ENCODE results near the gene CALD1.

CALD1 gene

DNA sequence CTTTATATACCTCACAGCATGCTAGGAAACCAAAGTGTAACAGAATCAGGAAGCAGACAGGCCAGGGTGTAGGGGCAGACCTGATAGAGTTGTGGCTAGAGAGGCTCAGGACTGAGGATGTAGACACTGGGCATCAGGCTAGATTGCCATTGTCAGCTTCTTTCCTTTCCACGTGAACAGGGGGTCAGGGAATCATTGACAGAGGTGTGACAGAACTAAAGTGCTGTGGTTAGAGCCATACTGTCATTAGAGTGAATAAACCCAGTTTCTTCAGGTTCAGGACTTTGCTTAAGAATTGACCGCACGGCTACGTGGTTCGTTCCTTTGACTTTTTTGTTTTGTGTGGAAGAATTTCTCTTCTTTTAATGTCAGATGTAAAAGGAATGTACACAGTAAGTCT, 90.7 kb downstream of the CALD1 start:
- H3K4me1 Mint-ChIP-seq (ENCODE audit: low read depth): peaks cover 14% of the 10 kb centered on the region
- no peaks in the 10 kb centered on the region for H3K36me3 Mint-ChIP-seq
- H3K4me3 Mint-ChIP-seq: no peak overlapping the region
- H3K9me3 Mint-ChIP-seq (ENCODE audit: low read depth): no peaks in the 10 kb centered on the region
- no peak overlapping the region for H3K27ac Mint-ChIP-seq
- peaks cover 4% of the 10 kb centered on the region for H3K27me3 Mint-ChIP-seq

DNA sequence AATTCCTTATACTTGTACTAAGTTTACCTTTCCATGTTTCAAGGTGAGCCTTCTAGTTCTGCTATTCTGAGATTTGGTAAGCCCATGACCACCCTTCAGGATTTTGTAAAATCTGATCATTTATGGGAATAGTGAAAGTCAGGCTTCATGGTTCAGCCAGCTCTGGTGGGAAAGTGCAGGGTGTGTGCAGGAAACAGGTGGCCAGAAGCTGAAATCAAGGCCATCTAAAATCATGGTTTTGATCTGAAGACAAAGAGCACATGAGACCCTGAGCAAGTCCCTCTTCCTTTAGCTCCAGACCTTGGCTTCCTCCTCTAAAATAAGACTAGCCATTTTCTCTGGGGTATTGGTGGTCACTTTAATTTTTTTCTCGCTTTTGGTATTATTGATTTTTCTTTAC, 91.3 kb downstream of the CALD1 start:
- Mint-ChIP-seq H3K9me3 (ENCODE audit: low read depth) (no peaks in the 10 kb centered on the region), H3K27ac (no peak overlapping the region), H3K4me3 (no peak overlapping the region), H3K27me3 (peaks cover 4% of the 10 kb centered on the region), H3K4me1 (ENCODE audit: low read depth) (peaks cover 7% of the 10 kb centered on the region), H3K36me3 (no peaks in the 10 kb centered on the region)

DNA sequence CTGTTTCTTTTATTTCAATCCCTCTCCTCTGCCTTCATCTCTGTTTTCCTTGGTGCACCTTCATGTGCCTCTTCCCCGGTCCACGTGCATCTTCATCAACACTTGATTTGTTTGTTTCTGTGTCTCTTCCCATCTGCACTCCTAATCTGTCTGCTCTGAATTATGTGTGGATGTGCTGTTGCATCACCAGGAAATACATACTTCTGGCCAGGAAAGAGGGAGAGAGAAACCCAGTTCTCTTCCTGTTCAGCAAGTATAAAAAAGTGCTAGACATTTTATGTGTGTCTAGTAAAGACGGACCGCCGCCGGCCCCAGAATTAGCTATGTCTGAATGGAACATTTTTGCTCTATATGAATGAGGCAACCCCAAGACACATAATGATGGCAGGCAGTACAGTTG, 93.8 kb downstream of the CALD1 start:
- no peaks in the 10 kb centered on the region for H3K36me3 Mint-ChIP-seq
- H3K4me1 Mint-ChIP-seq (ENCODE audit: low read depth): peaks cover 5% of the 10 kb centered on the region
- no peaks in the 10 kb centered on the region for H3K9me3 Mint-ChIP-seq (ENCODE audit: low read depth)
- H3K4me3 Mint-ChIP-seq: no peak overlapping the region
- peaks cover 4% of the 10 kb centered on the region for H3K27me3 Mint-ChIP-seq
- no peak overlapping the region for H3K27ac Mint-ChIP-seq

DNA sequence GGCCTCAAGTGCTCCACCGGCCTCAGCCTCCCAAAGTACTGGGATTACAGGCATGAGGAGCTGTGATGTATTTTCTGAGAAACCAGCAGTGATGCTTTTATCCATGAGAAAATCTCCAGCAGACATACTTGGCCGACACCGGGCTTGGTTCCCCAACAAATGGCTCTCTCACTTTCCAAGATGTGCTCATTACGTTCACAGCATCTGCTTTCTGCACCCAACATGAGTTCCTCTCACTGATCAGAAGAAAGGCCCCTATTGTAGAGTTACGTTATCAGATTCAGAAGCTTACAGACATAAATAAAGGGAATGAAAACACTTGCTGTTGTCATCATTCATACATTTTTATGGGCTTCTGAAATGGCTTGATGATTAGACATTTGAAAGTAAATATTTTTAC, 95.0 kb downstream of the CALD1 start:
- Mint-ChIP-seq H3K4me3 (no peak overlapping the region), H3K4me1 (ENCODE audit: low read depth) (peaks cover 2% of the 10 kb centered on the region), H3K27me3 (peaks cover 4% of the 10 kb centered on the region), H3K27ac (no peak overlapping the region), H3K9me3 (ENCODE audit: low read depth) (no peaks in the 10 kb centered on the region), H3K36me3 (no peaks in the 10 kb centered on the region)

DNA sequence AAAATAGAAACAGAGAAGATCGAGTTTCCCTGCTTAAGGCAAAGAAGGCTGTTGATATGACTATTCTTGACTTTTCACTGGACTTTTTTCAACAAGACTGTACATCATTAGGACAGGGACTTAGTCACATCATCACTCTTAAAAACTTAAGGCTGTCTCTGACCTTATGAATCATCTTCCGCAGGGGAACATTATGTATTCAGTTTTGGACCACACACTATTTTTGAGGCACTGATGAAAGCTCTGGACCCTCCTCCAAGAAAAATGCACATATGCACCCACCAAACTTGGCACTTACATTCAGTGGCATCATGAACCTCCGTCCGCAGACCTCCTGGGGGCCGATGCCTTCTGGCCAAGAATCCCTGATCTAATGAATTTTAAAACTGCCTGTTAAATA, 96.4 kb downstream of the CALD1 start:
- Mint-ChIP-seq H3K27ac (no peak overlapping the region), H3K36me3 (no peaks in the 10 kb centered on the region), H3K27me3 (peaks cover 4% of the 10 kb centered on the region), H3K4me3 (no peak overlapping the region), H3K4me1 (ENCODE audit: low read depth) (peaks cover 2% of the 10 kb centered on the region), H3K9me3 (ENCODE audit: low read depth) (no peaks in the 10 kb centered on the region)

DNA sequence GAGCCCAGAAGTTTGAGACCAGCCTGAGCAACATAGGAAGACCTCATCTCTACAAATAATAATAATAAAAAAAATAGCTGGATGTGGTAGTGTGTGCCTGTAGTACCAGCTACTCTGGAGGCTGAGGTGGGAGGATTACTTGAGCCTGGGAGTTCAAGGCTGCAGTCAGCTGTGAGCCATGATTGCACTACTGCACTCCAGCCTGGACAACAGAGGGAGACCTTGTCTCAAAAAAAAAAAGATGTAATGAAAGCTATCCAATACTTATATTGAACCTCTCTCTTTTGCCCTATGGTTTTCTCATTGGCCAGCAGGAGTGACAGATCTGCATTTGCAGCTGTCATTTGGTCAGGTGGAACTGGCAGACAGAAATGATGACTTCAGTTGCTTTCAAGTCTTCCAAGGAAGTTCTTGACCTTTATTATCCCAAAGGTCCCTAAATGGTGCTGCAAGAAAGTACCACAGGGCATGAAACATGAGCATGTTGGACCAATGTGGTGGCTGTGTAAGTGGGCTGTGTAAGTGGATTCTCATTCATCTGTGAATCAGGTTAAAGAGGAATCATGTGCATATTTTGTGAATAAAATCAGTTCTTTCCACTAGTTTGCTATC, 99.4 kb downstream of the CALD1 start:
- H3K27ac Mint-ChIP-seq: no peak overlapping the region
- peaks cover under 1% of the 10 kb centered on the region for H3K27me3 Mint-ChIP-seq
- H3K9me3 Mint-ChIP-seq (ENCODE audit: low read depth): no peaks in the 10 kb centered on the region
- H3K4me3 Mint-ChIP-seq: no peak overlapping the region
- H3K36me3 Mint-ChIP-seq: no peaks in the 10 kb centered on the region
- no peaks in the 10 kb centered on the region for H3K4me1 Mint-ChIP-seq (ENCODE audit: low read depth)

DNA sequence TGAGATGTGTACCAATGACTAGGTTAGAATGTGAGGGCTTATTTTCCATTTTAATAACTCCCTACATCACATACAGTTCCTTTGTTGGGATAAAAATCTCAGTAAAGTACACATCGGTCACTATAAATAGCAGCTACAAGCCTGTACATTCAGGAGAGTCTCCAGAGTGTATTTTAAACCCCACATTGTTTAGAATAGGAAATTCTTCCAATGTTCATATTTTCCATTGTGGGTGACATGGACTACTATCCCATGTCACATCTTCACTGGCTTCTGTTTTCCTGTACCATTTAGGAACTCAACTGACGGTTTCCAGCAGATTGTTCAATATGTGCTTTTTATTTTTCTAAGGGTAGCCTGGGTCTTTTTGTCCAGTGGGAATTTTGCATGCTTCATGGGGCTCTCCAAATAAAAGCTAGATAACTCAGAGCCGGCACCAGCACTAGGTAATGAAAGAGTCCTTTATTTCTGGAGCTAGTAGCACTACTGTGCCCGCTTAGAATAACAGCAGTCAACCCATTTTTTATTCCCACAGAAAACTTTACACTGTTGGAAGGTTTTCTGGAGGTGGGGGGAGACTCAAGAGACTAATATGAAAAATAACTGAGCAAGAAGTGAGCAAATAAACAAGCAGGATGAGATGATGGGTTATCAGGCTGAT, 100.5 kb downstream of the CALD1 start:
- Mint-ChIP-seq H3K4me1 (ENCODE audit: low read depth) (no peaks in the 10 kb centered on the region), H3K27me3 (no peaks in the 10 kb centered on the region), H3K27ac (no peak overlapping the region), H3K9me3 (ENCODE audit: low read depth) (no peaks in the 10 kb centered on the region), H3K36me3 (no peaks in the 10 kb centered on the region), H3K4me3 (no peak overlapping the region)

DNA sequence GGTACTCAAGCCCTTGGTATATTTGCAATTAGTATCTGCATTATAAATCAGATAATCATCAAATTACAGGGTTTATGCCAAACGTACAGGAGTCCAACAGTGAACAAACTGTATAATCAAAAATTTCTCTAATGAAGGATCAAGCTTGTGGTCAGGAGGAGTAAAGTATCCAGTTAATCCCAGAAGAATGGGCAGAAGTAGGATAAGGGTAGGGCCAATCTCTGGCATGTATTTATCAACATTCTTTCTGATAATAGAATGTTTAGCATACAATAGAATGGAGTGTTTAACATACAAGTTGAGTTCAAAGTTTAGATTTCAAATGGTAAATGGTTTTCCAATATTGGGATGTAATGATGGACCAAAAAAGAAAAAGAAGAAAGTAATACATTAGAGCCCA, 103.0 kb downstream of the CALD1 start:
- no peak overlapping the region for H3K4me3 Mint-ChIP-seq
- H3K9me3 Mint-ChIP-seq (ENCODE audit: low read depth): no peaks in the 10 kb centered on the region
- no peak overlapping the region for H3K27ac Mint-ChIP-seq
- no peaks in the 10 kb centered on the region for H3K27me3 Mint-ChIP-seq
- H3K36me3 Mint-ChIP-seq: no peaks in the 10 kb centered on the region
- H3K4me1 Mint-ChIP-seq (ENCODE audit: low read depth): peaks cover 18% of the 10 kb centered on the region

DNA sequence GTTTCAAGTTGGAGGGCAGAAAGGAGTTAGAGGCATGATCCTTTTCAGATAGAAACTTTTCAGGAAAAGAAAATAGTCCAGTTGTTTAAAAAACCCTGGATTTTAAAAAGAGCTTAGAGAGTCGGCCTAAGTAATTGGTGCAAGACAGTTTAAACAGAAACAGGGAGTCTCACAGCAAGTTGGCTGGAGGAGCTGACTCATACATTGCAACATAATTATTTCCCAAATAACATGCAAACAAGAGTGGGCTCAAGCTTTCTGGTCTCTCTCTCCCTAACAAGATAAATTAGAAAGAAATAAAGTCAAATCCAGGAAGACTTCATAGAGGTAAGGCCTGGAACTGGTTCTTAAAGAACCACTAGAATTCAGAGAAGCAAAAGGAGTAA, 106.5 kb downstream of the CALD1 start:
- Mint-ChIP-seq H3K4me1 (ENCODE audit: low read depth) (peaks cover 20% of the 10 kb centered on the region), H3K4me3 (no peak overlapping the region), H3K36me3 (no peaks in the 10 kb centered on the region), H3K27me3 (no peaks in the 10 kb centered on the region), H3K9me3 (ENCODE audit: low read depth) (no peaks in the 10 kb centered on the region), H3K27ac (no peak overlapping the region)

DNA sequence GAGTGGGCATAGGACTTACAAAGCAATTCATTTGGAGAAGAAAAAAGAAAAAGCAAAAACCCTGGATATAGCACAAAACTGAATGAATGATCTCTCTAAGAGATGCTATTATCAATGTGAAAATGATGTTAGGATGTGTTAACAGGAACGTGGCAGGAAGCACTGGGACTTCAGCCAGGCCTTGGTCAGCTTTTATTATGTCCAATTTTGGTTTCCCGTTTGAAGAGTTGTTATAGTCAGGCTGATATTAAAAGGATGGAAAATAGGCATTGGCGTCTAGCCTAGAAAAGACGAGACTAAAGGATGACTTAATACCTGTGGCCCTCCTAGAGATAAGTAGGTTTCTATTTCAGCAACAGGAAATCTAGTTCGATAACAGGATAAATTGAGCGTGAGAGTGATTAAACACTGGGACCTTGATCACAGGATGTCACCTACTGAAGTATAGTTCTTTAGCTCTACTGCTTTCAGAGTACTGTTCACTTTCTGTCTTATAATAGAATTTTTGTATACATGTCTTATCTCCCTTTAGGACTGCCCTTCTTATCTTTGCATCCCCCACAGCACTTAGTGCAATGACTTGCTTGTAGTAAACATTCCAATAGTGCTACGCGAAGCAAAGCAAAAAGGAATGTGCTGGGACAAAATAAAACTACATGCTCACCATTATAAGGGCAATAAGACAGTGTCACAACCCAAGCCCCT, 107.1 kb downstream of the CALD1 start:
- peaks cover 3% of the 10 kb centered on the region for H3K27me3 Mint-ChIP-seq
- H3K9me3 Mint-ChIP-seq (ENCODE audit: low read depth): no peaks in the 10 kb centered on the region
- H3K4me1 Mint-ChIP-seq (ENCODE audit: low read depth): peaks cover 24% of the 10 kb centered on the region
- no peak overlapping the region for H3K27ac Mint-ChIP-seq
- no peak overlapping the region for H3K4me3 Mint-ChIP-seq
- no peaks in the 10 kb centered on the region for H3K36me3 Mint-ChIP-seq

DNA sequence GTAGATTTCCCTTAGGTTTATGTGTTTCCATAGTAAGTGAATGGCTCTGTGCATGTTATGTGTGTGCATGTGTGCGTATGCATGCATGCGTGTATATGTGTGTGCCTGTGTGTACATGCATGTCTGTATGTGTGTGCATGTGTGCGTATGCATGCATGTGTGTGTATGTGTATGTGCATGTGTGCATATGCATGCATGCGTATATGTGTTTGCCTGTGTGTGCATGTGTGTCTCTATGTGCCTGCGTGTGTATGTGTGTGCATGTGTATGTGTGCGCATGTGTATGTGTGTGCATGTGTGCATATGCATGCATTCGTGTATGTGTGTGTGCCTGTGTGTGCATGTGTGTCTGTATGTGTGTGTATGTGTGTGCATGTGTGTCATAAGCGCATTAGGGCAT, 108.1 kb downstream of the CALD1 start:
- no peak overlapping the region for H3K4me3 Mint-ChIP-seq
- H3K9me3 Mint-ChIP-seq (ENCODE audit: low read depth): no peaks in the 10 kb centered on the region
- H3K36me3 Mint-ChIP-seq: no peaks in the 10 kb centered on the region
- H3K27me3 Mint-ChIP-seq: peaks cover 3% of the 10 kb centered on the region
- peaks cover 24% of the 10 kb centered on the region for H3K4me1 Mint-ChIP-seq (ENCODE audit: low read depth)
- no peak overlapping the region for H3K27ac Mint-ChIP-seq

DNA sequence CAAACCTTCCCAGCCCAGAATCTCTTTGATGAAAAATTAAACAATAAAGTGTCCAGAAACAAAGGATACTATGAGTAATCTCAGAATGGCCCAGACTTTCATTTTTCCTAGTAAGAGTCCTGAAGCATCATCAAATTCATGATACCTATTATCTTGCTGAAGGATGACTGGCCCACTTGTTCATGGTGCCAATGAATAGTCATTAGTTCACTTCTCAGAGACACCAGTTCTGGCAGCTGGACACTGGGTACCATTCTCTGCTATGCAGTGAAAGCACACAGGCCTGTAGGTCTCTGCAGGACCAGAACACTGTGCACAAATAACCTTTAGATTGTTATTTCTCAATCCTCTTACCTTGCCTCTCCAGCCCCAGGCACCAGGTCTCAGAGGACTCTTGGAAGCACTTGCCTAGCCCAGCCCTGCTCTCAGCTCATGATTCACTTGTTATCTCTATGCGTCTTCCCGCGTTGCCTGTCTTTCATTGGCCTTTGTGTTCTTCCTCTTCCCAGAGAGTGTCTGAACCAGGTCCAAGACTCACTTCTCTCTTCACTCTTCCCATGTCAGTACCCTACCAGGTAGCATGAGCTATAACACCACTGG, 108.8 kb downstream of the CALD1 start:
- H3K27me3 Mint-ChIP-seq: peaks cover 3% of the 10 kb centered on the region
- no peaks in the 10 kb centered on the region for H3K36me3 Mint-ChIP-seq
- peaks cover 24% of the 10 kb centered on the region for H3K4me1 Mint-ChIP-seq (ENCODE audit: low read depth)
- no peak overlapping the region for H3K4me3 Mint-ChIP-seq
- H3K9me3 Mint-ChIP-seq (ENCODE audit: low read depth): no peaks in the 10 kb centered on the region
- H3K27ac Mint-ChIP-seq: no peak overlapping the region

DNA sequence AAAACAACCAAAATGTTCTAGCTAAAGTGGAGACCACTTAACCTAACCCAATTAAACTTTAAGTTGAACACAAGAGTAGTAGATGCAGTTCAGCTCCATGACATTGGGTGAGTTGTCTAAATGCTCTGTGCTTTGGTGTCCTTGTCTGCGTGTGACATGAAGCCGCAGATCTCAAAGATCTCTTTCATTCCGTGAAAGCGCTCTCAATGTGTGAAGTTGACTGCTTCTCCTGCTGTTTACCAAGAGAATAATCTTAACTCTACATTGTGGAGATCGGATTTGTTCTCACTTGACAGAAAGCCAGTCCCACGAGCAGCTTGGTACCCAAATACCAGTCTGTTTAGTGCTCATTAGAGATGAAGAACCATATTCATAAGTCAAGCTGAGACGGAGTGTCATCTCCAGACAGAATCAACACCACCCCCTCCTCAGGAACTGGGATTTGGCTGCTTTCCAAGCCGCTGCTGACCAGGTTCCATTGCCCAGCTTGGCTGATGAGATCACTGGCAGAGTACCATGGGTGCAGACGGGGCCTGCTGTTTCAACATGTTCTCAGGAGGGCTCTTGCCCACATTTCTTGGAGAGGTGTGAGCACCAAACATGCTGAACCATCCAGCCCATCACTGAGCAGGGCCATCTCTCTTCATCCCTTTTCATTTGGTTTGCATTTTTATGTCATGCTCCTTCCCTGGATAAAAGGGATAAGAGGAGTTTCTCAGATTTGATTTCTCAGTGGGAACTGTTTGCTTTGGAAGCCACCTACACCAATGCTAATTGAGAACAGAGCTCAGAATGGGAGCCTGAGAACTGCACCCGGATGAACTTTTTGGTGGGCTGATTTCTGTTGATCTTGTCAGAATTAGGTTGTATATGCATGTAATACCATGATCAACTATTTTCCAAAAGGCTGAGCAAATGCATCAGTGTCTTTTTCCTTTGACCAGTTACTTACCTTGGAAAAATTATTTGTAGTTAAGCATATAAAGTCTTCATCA, 111.1 kb downstream of the CALD1 start:
- Mint-ChIP-seq H3K4me1 (ENCODE audit: low read depth) (peaks cover 23% of the 10 kb centered on the region), H3K4me3 (no peak overlapping the region), H3K36me3 (peaks cover 3% of the 10 kb centered on the region), H3K27ac (no peak overlapping the region), H3K9me3 (ENCODE audit: low read depth) (no peaks in the 10 kb centered on the region), H3K27me3 (peaks cover 8% of the 10 kb centered on the region)

DNA sequence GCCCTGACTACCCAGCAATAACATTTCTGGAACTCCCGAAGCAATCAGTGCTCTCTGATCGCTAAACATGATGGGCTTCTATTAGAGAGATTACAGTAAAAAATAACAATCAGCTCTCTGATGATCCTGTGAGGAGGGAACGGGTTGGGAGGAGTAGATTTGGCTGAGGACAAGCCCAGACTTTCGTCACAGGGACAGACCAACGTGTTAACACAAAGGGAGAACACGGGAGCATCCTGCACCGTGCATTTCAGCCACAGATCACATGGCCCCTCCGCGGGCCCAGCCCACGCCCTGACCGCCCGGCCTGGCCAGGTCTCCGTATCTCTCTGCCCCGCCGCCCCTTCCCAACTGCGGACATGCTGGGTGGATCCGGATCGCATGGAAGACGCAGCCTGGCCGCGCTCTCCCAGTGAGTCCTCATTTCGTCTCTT, 111.8 kb downstream of the CALD1 start:
- no peak overlapping the region for H3K4me3 Mint-ChIP-seq
- peaks cover 15% of the 10 kb centered on the region for H3K4me1 Mint-ChIP-seq (ENCODE audit: low read depth)

More for the DNA sequence above, 111.8 kb downstream of the CALD1 start:
- H3K36me3 Mint-ChIP-seq: peaks cover 7% of the 10 kb centered on the region
- peaks cover 6% of the 10 kb centered on the region for H3K9me3 Mint-ChIP-seq (ENCODE audit: low read depth)
- no peak overlapping the region for H3K27ac Mint-ChIP-seq
- H3K27me3 Mint-ChIP-seq: peaks cover 8% of the 10 kb centered on the region

Measured in activated naive CD8-positive, alpha-beta T cell (primary cell).